Upper lobe of left lung (tissue), 6 donors: ENCODE results near the gene NDUFA11. TPM values are rescaled to one million over a fixed set of nuclear protein-coding genes. Genes with fewer than 3 reads are reported as not detected.
A peak's percentile ranks its signal among the peaks of the same experiment; 100 is the strongest.

Source experiments
- ATAC-seq, 2 donors: fragments of 200-7000 bp; cut with Tn5 transposase; one replicate each; pipeline ENCODE4 v1.9.1; 2022; ENCODE audit warnings: mild to moderate bottlenecking in 2 of 2, moderate library complexity in 2 of 2; ENCODE audit not compliant: low FRiP score in 2 of 2
- DNase-seq, 2 donors: peaks; one replicate each; pipeline ENCODE4 v3.0.0-alpha.2; 2019 to 2020
- H3K27ac ChIP-seq, 4 donors: fragments of 200-600 bp; sonication (generic); one replicate each; pipeline ENCODE4 v1.5.1; 2016 to 2019
- H3K27me3 ChIP-seq, 4 donors: fragments of 200-600 bp; sonication (generic); one replicate each; pipeline ENCODE4 v1.5.1; 2017 to 2019
- H3K36me3 ChIP-seq, 4 donors: fragments of 200-600 bp; sonication (generic); one replicate each; pipeline ENCODE4 v1.5.1; 2016 to 2019
- H3K4me1 ChIP-seq, 4 donors: fragments of 200-600 bp; sonication (generic); one replicate each; pipeline ENCODE4 v1.5.1; 2018 to 2019
- H3K4me3 ChIP-seq, 4 donors: fragments of 200-600 bp; sonication (generic); one replicate each; pipeline ENCODE4 v1.5.1; 2017 to 2019; ENCODE audit warnings: mild to moderate bottlenecking in 2 of 4, moderate library complexity in 1 of 4
- H3K9me3 ChIP-seq, 4 donors: fragments of 200-600 bp; sonication (generic); one replicate each; pipeline ENCODE4 v1.5.1; 2018 to 2019
- EP300 ChIP-seq, 4 donors: sonication (generic); formaldehyde crosslinking; IDR thresholded peaks; one replicate each; pipeline ENCODE4 v1.5.1; 2017; ENCODE audit warnings: antibody characterized with exemption in 4 of 4, control low read depth in 2 of 4
- POLR2A ChIP-seq, 4 donors: fragments of 450-650 bp; IDR thresholded peaks; one replicate each; pipeline ENCODE4 v1.5.1; 2016 to 2017; ENCODE audit warnings: antibody characterized with exemption in 4 of 4, mild to moderate bottlenecking in 2 of 4
- POLR2AphosphoS5 ChIP-seq, 2 donors: sonication (generic); formaldehyde crosslinking; IDR thresholded peaks; one replicate each; pipeline ENCODE4 v1.5.1; 2017; ENCODE audit warnings: antibody characterized with exemption in 2 of 2
- WGBS, 2 donors: methylation state at CpG; one replicate each; pipeline ENCODE4 v1.1.5; 2017 to 2018; 5-methylcytosine and 5-hydroxymethylcytosine counted together
- total RNA-seq, 6 donors: library from RNA; depleted of rRNA in 4 of 6; stranded (reverse); fragments of >200 nt in 4 of 6; gene quantifications; one replicate each; pipeline versions ENCODE4 v1.1.0 to v1.2.1, GENCODE V29; 2016 to 2021
- TF ChIP-seq, protein P1 (sequence below), 6 experiments: fragments of 450-650 bp in 4 of 6; fragments of 200-600 bp in 2 of 6; sonication (generic) in 2 of 6; IDR thresholded peaks; one replicate each; pipeline ENCODE4 v1.5.1; 2016 to 2019; ENCODE audit warnings: antibody characterized with exemption in 6 of 6
- donor health status: DM: no; HTN: no; CAD: no; lungs with moderate emphysema.
- donor health status: DM: no; HTN: yes; CAD: no; lungs with severe emphysema.

The NDUFA11 gene
- total RNA-seq, 6 donors from 2014 or later, result 87.3 to 238 (median 157) TPM

GRCh38 chr19:5867201-5868136 is 36.1 kb downstream of the NDUFA11 start:
- no peaks in the 10 kb centered on the region for H3K9me3 ChIP-seq
- no peak for DNase-seq
- no peaks in the 10 kb centered on the region for H3K36me3 ChIP-seq
- ATAC-seq, result no peak
- no peaks in the 10 kb centered on the region for H3K27me3 ChIP-seq
- H3K27ac ChIP-seq, result no peak overlapping the region
- no peak for TF ChIP-seq POLR2AphosphoS5 (IDR thresholded peaks at IDR 0.05)
- TF ChIP-seq POLR2A (IDR thresholded peaks at IDR 0.05), result no peak
- TF ChIP-seq, protein P1, sequence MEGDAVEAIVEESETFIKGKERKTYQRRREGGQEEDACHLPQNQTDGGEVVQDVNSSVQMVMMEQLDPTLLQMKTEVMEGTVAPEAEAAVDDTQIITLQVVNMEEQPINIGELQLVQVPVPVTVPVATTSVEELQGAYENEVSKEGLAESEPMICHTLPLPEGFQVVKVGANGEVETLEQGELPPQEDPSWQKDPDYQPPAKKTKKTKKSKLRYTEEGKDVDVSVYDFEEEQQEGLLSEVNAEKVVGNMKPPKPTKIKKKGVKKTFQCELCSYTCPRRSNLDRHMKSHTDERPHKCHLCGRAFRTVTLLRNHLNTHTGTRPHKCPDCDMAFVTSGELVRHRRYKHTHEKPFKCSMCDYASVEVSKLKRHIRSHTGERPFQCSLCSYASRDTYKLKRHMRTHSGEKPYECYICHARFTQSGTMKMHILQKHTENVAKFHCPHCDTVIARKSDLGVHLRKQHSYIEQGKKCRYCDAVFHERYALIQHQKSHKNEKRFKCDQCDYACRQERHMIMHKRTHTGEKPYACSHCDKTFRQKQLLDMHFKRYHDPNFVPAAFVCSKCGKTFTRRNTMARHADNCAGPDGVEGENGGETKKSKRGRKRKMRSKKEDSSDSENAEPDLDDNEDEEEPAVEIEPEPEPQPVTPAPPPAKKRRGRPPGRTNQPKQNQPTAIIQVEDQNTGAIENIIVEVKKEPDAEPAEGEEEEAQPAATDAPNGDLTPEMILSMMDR (IDR thresholded peaks at IDR 0.05), result no peak
- TF ChIP-seq EP300 (IDR thresholded peaks at IDR 0.05), result no peak
- no peaks in the 10 kb centered on the region for H3K4me1 ChIP-seq
- no peak overlapping the region for H3K4me3 ChIP-seq
- WGBS, 2 donors, result 52 to 85% methylated on average over 7 to 31 of the region's 31 CpGs

DNA sequence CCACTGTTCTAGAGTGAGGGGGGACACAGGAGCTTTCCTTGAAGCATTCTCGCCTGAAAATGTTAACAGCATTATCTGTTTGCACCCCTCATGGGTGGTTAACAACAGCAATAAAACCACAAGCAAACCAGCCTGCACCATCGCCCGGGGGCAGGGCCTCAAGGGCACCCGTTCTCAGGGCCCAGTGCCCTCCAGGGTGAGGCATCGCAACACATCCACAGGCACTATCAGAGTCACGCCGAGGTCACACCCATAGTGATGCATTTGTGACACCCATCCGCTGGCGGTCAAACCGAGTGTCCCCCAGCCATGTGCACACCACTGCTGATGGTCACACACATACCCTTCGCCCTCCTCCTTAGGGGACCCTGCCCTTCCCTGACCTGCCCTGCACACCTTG is 37.8 kb downstream of the NDUFA11 start:
- Histone ChIP-seq H3K27ac (no peak overlapping the region), H3K9me3 (no peaks in the 10 kb centered on the region), H3K4me3 (no peak overlapping the region), H3K36me3 (no peaks in the 10 kb centered on the region), H3K27me3 (no peaks in the 10 kb centered on the region), H3K4me1 (no peaks in the 10 kb centered on the region)
- ATAC-seq, result no peak
- no peak for DNase-seq
- WGBS, 2 donors, result 85 to 88% methylated on average over 7 to 11 of the region's 11 CpGs
- TF ChIP-seq, protein P1 (IDR thresholded peaks at IDR 0.05), result no peak
- TF ChIP-seq EP300 (IDR thresholded peaks at IDR 0.05) (no peak), POLR2A (IDR thresholded peaks at IDR 0.05) (no peak)

GRCh38 chr19:5864725-5865486 is 38.7 kb downstream of the NDUFA11 start:
- no peak for ATAC-seq
- H3K4me3 ChIP-seq, result no peak overlapping the region

GRCh38 chr19:5864013-5864720 is 39.4 kb downstream of the NDUFA11 start:
- DNase-seq, result no peak
- TF ChIP-seq POLR2A (IDR thresholded peaks at IDR 0.05), result no peak
- no peak for TF ChIP-seq POLR2AphosphoS5 (IDR thresholded peaks at IDR 0.05)
- TF ChIP-seq, protein P1 (IDR thresholded peaks at IDR 0.05), result no peak
- no peak for TF ChIP-seq EP300 (IDR thresholded peaks at IDR 0.05)
- Histone ChIP-seq H3K36me3 (no peaks in the 10 kb centered on the region), H3K9me3 (no peaks in the 10 kb centered on the region), H3K27me3 (no peaks in the 10 kb centered on the region), H3K27ac (no peak overlapping the region), H3K4me3 (no peak overlapping the region), H3K4me1 (no peaks in the 10 kb centered on the region)
- ATAC-seq, result no peak
- 88 to 89% methylated on average over 8 of the region's 9 CpGs for WGBS, 2 donors

More at GRCh38 chr19:5864725-5865486, 38.7 kb downstream of the NDUFA11 start:
- 77 to 88% methylated on average over 11 to 14 of the region's 14 CpGs for WGBS, 2 donors
- Histone ChIP-seq H3K27me3 (no peaks in the 10 kb centered on the region), H3K36me3 (no peaks in the 10 kb centered on the region), H3K4me1 (no peaks in the 10 kb centered on the region), H3K27ac (no peak overlapping the region), H3K9me3 (no peaks in the 10 kb centered on the region)
- no peak for TF ChIP-seq EP300 (IDR thresholded peaks at IDR 0.05)
- TF ChIP-seq, protein P1 (IDR thresholded peaks at IDR 0.05), result peak in 1 of 6 experiments; percentile 21
- no peak for DNase-seq
